Measurements from ENCODE around the gene ACOT2.
A peak's percentile ranks its signal among the peaks of the same experiment; 100 is the strongest.
"Not testable (repeated sequence)": the region's sequence is repeated elsewhere in the genome, so short reads cannot be mapped to it uniquely, and the experiment has no call there.

ACOT2 gene

GRCh38 chr14:73569185-73569958 is at the start of gene ACOT2:
ACOT2 (plus strand) TSS chr14:73569213; CDS start chr14:73569241, 28 bp downstream.
- peak; percentile 50 to 83 (median 60) for DNase-seq

- no peak for DNase-seq
Measured at GRCh38 chr14:73521229-73521628, 47.8 kb upstream of the ACOT2 start.

- DNase-seq = no peak
Measured at GRCh38 chr14:73524493-73524892, 44.5 kb upstream of the ACOT2 start.

- no peak for DNase-seq
Measured at GRCh38 chr14:73526036-73526984, 42.7 kb upstream of the ACOT2 start.

GRCh38 chr14:73529356-73529755 is 39.7 kb upstream of the ACOT2 start:
- DNase-seq = not testable (repeated sequence)

- not testable (repeated sequence) for DNase-seq
Measured at GRCh38 chr14:73531971-73532370, 37.0 kb upstream of the ACOT2 start.

GRCh38 chr14:73537244-73538045 is 31.6 kb upstream of the ACOT2 start:
- not testable (repeated sequence) for DNase-seq

GRCh38 chr14:73539017-73539416 is 30.0 kb upstream of the ACOT2 start:
- peak in 1 of 6 experiments; percentile 48 for DNase-seq

GRCh38 chr14:73542961-73543360 is 26.1 kb upstream of the ACOT2 start:
- not testable (repeated sequence) for DNase-seq

GRCh38 chr14:73545353-73545752 is 23.7 kb upstream of the ACOT2 start:
- not testable (repeated sequence) for DNase-seq

- DNase-seq = not testable (repeated sequence)
Measured at GRCh38 chr14:73549097-73549496, 19.9 kb upstream of the ACOT2 start.

GRCh38 chr14:73549889-73550524 is 19.0 kb upstream of the ACOT2 start:
- DNase-seq = not testable (repeated sequence)

GRCh38 chr14:73553845-73554244 is 15.2 kb upstream of the ACOT2 start:
- no peak for DNase-seq

- DNase-seq = not testable (repeated sequence)
Measured at GRCh38 chr14:73557201-73557600, 11.8 kb upstream of the ACOT2 start.

GRCh38 chr14:73558238-73558637 is 10.8 kb upstream of the ACOT2 start:
- not testable (repeated sequence) for DNase-seq

GRCh38 chr14:73562256-73562655 is 6.8 kb upstream of the ACOT2 start:
- not testable (repeated sequence) for DNase-seq

GRCh38 chr14:73562696-73563095 is 6.3 kb upstream of the ACOT2 start:
- DNase-seq = not testable (repeated sequence)

- DNase-seq = not testable (repeated sequence)
Measured at GRCh38 chr14:73566431-73566830, 2.6 kb upstream of the ACOT2 start.

- not testable (repeated sequence) for DNase-seq
Measured at GRCh38 chr14:73566935-73567334, 2.1 kb upstream of the ACOT2 start.

GRCh38 chr14:73567358-73567757 is 1.7 kb upstream of the ACOT2 start:
- DNase-seq = no peak

GRCh38 chr14:73567951-73568885 is 795 bp upstream of the ACOT2 start:
- DNase-seq = peak in 1 of 6 experiments; percentile 20
